Lower leg skin (tissue), 3 donors: Measurements from ENCODE around the gene SORCS1.

ENCODE experiments used
- POLR2A ChIP-seq, 2 donors: fragments of 450-650 bp; IDR thresholded peaks; one replicate each; pipeline ENCODE4 v1.6.1; 2016 to 2017; ENCODE audit warnings: antibody characterized with exemption in 2 of 2, mild to moderate bottlenecking in 1 of 2, moderate library complexity in 1 of 2
- TF ChIP-seq, protein P1 (sequence below), 3 donors: fragments of 450-650 bp; IDR thresholded peaks; one replicate each; pipeline ENCODE4 v1.5.1; 2016; ENCODE audit warnings: antibody characterized with exemption in 3 of 3, mild to moderate bottlenecking in 3 of 3, moderate library complexity in 2 of 3

DNA sequence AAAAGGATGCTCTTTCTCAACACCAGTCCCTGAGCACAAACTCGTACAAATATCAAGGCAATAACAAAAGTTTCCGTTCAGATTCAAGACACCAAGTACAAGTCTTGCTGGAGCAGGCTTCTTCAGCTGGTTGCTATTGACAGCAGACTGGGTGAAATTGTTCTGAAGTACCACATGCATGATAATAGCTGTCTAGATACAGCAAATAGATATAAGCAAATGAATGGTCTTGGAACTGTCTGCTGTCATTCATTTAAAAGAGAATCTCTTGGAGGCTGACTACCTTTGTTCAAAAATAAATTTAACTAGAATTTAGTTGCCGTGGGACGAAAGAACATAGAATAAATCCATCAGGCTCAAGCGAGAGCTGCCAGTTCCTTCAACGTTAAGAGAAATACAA lies 35.5 kb downstream of the SORCS1 start:
- TF ChIP-seq, protein P1, sequence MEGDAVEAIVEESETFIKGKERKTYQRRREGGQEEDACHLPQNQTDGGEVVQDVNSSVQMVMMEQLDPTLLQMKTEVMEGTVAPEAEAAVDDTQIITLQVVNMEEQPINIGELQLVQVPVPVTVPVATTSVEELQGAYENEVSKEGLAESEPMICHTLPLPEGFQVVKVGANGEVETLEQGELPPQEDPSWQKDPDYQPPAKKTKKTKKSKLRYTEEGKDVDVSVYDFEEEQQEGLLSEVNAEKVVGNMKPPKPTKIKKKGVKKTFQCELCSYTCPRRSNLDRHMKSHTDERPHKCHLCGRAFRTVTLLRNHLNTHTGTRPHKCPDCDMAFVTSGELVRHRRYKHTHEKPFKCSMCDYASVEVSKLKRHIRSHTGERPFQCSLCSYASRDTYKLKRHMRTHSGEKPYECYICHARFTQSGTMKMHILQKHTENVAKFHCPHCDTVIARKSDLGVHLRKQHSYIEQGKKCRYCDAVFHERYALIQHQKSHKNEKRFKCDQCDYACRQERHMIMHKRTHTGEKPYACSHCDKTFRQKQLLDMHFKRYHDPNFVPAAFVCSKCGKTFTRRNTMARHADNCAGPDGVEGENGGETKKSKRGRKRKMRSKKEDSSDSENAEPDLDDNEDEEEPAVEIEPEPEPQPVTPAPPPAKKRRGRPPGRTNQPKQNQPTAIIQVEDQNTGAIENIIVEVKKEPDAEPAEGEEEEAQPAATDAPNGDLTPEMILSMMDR (IDR thresholded peaks at IDR 0.05): no peak
- no peak for TF ChIP-seq POLR2A (IDR thresholded peaks at IDR 0.05)
